ENCODE data around the gene ART4.

Gene ART4

DNA sequence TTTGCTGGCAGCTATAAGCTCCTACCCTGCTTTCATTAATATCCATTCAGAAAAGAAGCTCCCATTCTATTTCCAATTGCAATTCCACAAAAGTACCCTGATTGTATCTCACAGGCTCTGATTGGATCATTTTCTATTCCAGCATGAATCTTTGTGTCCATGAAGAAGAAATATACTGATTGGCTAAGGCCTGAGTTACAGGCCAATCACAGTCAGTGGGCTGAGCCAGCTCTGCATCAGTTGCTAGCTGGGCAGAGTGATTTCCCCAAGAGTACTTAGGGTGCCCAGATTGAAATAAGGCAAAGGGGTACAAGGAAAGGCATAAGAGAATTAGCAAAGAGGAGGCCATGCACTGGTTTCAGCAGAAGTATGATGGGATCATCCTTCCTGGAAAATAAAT is 14.4 kb downstream of the ART4 start:
- TF ChIP-seq, protein P1, sequence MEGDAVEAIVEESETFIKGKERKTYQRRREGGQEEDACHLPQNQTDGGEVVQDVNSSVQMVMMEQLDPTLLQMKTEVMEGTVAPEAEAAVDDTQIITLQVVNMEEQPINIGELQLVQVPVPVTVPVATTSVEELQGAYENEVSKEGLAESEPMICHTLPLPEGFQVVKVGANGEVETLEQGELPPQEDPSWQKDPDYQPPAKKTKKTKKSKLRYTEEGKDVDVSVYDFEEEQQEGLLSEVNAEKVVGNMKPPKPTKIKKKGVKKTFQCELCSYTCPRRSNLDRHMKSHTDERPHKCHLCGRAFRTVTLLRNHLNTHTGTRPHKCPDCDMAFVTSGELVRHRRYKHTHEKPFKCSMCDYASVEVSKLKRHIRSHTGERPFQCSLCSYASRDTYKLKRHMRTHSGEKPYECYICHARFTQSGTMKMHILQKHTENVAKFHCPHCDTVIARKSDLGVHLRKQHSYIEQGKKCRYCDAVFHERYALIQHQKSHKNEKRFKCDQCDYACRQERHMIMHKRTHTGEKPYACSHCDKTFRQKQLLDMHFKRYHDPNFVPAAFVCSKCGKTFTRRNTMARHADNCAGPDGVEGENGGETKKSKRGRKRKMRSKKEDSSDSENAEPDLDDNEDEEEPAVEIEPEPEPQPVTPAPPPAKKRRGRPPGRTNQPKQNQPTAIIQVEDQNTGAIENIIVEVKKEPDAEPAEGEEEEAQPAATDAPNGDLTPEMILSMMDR (IDR thresholded peaks at IDR 0.05; ENCODE audit: low read depth, low read length) = no peak
- no peak for DNase-seq (ENCODE audit: extremely low read depth, low read depth)

DNA sequence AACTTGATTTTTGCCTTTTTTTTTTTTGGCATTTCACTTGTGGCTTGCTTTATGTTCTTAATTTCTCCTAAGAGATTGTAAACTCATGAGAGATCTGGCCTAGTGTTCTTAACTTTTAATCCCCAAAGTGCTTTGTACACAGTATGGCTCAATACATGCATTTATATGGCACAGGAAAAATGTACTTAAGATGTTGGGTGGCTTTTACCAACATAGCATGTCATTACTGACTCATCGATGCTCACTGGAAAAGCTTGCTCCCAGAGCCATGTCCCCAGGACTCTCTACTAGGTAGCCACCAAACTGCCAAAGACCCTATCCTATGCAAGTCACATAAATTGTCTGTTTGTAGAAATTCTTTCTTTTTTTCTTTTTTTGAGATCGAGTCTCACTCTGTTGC is 16.3 kb downstream of the ART4 start:
- no peak for DNase-seq (ENCODE audit: extremely low read depth, low read depth)

DNA sequence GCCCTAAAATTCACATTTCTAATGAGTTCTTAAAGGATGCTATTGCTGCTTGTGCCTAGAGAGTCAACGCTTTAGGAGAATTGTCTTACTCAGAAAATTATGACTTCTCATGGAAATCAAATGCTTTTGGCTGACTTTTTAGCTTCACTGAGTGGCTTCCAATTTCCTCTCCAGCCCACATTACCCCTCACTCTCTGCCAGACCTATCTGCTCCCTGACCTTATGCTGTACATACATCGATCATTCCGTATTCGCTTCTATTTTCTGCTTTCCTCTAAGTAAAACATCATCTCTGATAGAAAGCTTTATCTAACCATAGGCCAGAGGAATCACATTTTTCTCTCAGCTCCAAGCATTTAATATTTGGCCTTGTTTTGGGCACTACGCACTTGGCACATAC is 16.8 kb downstream of the ART4 start:
- no peak for DNase-seq (ENCODE audit: extremely low read depth, low read depth)
- TF ChIP-seq, protein P1 (IDR thresholded peaks at IDR 0.05; ENCODE audit: low read depth, low read length) = no peak

More for the DNA sequence above, 16.3 kb downstream of the ART4 start:
- TF ChIP-seq, protein P1 (IDR thresholded peaks at IDR 0.05; ENCODE audit: low read depth, low read length) = no peak

DNA sequence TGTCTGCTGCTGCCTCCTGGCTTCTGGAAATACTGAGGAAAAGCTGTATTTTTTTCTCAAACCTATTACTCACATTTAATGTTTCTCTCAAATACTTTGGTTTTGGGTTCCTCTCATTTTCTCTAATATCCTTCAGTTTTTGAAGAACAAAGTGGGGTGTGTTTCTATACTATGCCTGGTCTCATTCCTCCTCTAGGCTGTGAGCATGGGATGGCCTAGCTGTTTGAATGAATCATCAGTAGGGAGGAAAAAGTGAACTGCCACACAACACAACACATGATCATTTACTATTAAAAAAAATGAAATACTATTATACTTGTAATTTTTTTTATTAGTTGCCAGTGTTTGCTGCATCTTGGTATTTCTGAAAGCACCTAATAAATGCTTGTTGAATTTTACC is 18.1 kb downstream of the ART4 start:
- TF ChIP-seq, protein P1 (IDR thresholded peaks at IDR 0.05; ENCODE audit: low read depth, low read length) = no peak
- no peak for DNase-seq (ENCODE audit: extremely low read depth, low read depth)

DNA sequence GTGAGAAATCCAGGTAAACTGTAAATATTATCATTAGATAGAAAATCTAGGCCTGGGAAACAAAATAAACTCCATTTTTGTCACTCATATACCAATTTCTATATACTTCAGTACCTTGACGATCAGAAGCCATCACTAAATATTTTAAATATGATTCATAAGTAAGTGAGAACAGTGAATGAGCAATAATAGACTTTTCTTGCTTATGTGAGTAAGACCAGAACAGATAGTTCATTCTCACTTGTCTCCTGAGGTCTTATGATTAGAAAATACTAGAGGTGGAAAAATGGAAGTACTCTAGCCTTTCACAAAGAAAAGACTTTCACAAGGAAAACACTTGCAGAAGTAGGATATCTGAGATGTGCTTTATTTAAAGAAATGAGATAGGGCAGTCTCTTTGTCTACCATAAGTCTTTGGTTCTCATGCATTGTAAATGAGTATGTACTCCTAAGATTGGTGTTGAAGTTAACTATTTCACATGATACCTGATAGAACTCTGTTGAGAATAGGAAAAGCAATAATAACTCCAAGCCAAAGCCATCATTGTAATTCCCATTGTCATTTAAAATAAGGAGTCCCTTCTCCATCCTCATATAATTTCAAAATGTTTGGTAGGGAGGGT is 19.2 kb downstream of the ART4 start:
- no peak for DNase-seq (ENCODE audit: extremely low read depth, low read depth)
- TF ChIP-seq, protein P1 (IDR thresholded peaks at IDR 0.05; ENCODE audit: low read depth, low read length) = no peak

- no peak for DNase-seq (ENCODE audit: extremely low read depth, low read depth)
- TF ChIP-seq, protein P1 (IDR thresholded peaks at IDR 0.05; ENCODE audit: low read depth, low read length) = no peak
Measured at GRCh38 chr12:14814014-14814413, 29.3 kb downstream of the ART4 start, which contains the start of gene SMCO3. TSS of gene SMCO3 (minus strand) at chr12:14814182. CDS start at chr12:14806680, 7,502 bp downstream.

- TF ChIP-seq, protein P1 (IDR thresholded peaks at IDR 0.05; ENCODE audit: low read depth, low read length) = no peak
- no peak for DNase-seq (ENCODE audit: extremely low read depth, low read depth)
Measured at GRCh38 chr12:14811486-14811885, 31.8 kb downstream of the ART4 start.

Measured in AG09319 (cell line).